Liver (tissue), 9 donors: ENCODE measurements around the gene ANXA3. TPM values are rescaled to one million over a fixed set of nuclear protein-coding genes. Genes with fewer than 3 reads are reported as not detected.

Experiments used
- DNase-seq: peaks from one replicate; pipeline ENCODE4 v3.0.0-alpha.2; 2017; ENCODE audit warnings: low spot score
- H3K27ac ChIP-seq, 2 donors: one replicate each; pipeline ENCODE4 v1.7.0; 2013; ENCODE audit warnings: inconsistent platforms in 2 of 2, low read length in 2 of 2, control low read depth in 1 of 2, low read depth in 1 of 2, mild to moderate bottlenecking in 1 of 2
- H3K27me3 ChIP-seq, 4 donors: one replicate each; pipeline versions ENCODE4 v1.6.1 to v1.7.0; 2013; ENCODE audit warnings: low read length in 3 of 4, inconsistent platforms in 1 of 4, mild to moderate bottlenecking in 1 of 4, moderate library complexity in 1 of 4; ENCODE audit not compliant: control insufficient read depth in 4 of 4, insufficient read depth in 4 of 4
- H3K36me3 ChIP-seq, 4 donors: one replicate each; pipeline versions ENCODE4 v1.6.1 to v1.7.0; 2013; ENCODE audit warnings: low read length in 3 of 4, mild to moderate bottlenecking in 3 of 4, low read depth in 1 of 4, moderate library complexity in 1 of 4; ENCODE audit not compliant: control insufficient read depth in 4 of 4, insufficient read depth in 3 of 4
- H3K4me1 ChIP-seq, 4 donors: one replicate each; pipeline versions ENCODE4 v1.6.1 to v1.7.0; 2013; ENCODE audit warnings: low read length in 3 of 4, mild to moderate bottlenecking in 3 of 4, moderate library complexity in 1 of 4; ENCODE audit not compliant: control insufficient read depth in 4 of 4, insufficient read depth in 4 of 4
- H3K4me3 ChIP-seq, 3 donors: one replicate each; pipeline versions ENCODE4 v1.6.1 to v1.7.0; 2013; ENCODE audit warnings: low read length in 3 of 3, control low read depth in 1 of 3, low read depth in 1 of 3, mild to moderate bottlenecking in 1 of 3
- H3K9ac ChIP-seq, 2 donors: one replicate each; pipeline ENCODE4 v1.7.0; 2013; ENCODE audit warnings: low read length in 2 of 2, mild to moderate bottlenecking in 2 of 2, moderate library complexity in 2 of 2, control low read depth in 1 of 2, low read depth in 1 of 2
- H3K9me3 ChIP-seq, 4 donors: one replicate each; pipeline versions ENCODE4 v1.6.1 to v1.7.0; 2013; ENCODE audit warnings: low read length in 3 of 4; ENCODE audit not compliant: control insufficient read depth in 4 of 4
- EGR1 ChIP-seq, 2 donors: IDR thresholded peaks; 2 replicates each; pipeline ENCODE4 v1.6.1; 2016 to 2018; ENCODE audit warnings: antibody characterized with exemption in 2 of 2, low read depth in 2 of 2
- FOXA1 ChIP-seq: IDR thresholded peaks from 2 replicates; pipeline ENCODE4 v1.6.1; 2016; ENCODE audit warnings: antibody characterized with exemption
- FOXA2 ChIP-seq: IDR thresholded peaks from 2 replicates; pipeline ENCODE4 v1.6.1; 2016; ENCODE audit warnings: antibody characterized with exemption
- GABPA ChIP-seq, 2 donors: IDR thresholded peaks in 1 of 2; conservative IDR thresholded peaks in 1 of 2; 2 replicates each; pipeline ENCODE4 v1.6.1; 2016; ENCODE audit warnings: antibody characterized with exemption in 2 of 2, mild to moderate bottlenecking in 1 of 2, moderate library complexity in 1 of 2
- HNF4A ChIP-seq, 2 donors: conservative IDR thresholded peaks; 2 replicates each; pipeline ENCODE4 v1.6.1; 2016; ENCODE audit warnings: antibody characterized with exemption in 2 of 2, mild to moderate bottlenecking in 2 of 2
- HNF4G ChIP-seq: IDR thresholded peaks from 2 replicates; pipeline ENCODE4 v1.6.1; 2016; ENCODE audit warnings: antibody characterized with exemption
- JUND ChIP-seq, 2 donors: IDR thresholded peaks; 2 replicates each; pipeline ENCODE4 v1.6.1; 2016; ENCODE audit warnings: antibody characterized with exemption in 2 of 2
- NR2F2 ChIP-seq: IDR thresholded peaks from 2 replicates; pipeline ENCODE4 v1.6.1; 2016; ENCODE audit warnings: antibody characterized with exemption
- RAD21 ChIP-seq, 2 donors: IDR thresholded peaks; 2 replicates each; pipeline ENCODE4 v1.6.1; 2016; ENCODE audit warnings: antibody characterized with exemption in 2 of 2, mild to moderate bottlenecking in 2 of 2
- RXRA ChIP-seq, 2 donors: IDR thresholded peaks; 2 replicates each; pipeline ENCODE4 v1.6.1; 2017 to 2018; ENCODE audit warnings: antibody characterized with exemption in 2 of 2, mild to moderate bottlenecking in 1 of 2
- SP1 ChIP-seq: IDR thresholded peaks from 2 replicates; pipeline ENCODE4 v1.6.1; 2018; ENCODE audit warnings: antibody characterized with exemption, mild to moderate bottlenecking
- TAF1 ChIP-seq: conservative IDR thresholded peaks from 2 replicates; pipeline ENCODE4 v1.6.1; 2016; ENCODE audit warnings: antibody characterized with exemption, mild to moderate bottlenecking
- YY1 ChIP-seq: IDR thresholded peaks from 2 replicates; pipeline ENCODE4 v1.6.1; 2016; ENCODE audit warnings: antibody characterized with exemption, mild to moderate bottlenecking
- WGBS: extraction: QIAGEN DNeasy Blood & Tissue Kit; methylation state at CpG from one replicate; pipeline ENCODE4 v1.1.7; 2013; 5-methylcytosine and 5-hydroxymethylcytosine counted together
- polyA plus RNA-seq, 2 donors: library from polyadenylated mRNA; stranded (reverse) in 1 of 2; unstranded in 1 of 2; fragments of 200-250 nt in 1 of 2; fragments of >200 nt in 1 of 2; fragmentation: Nextera tagmentation in 1 of 2; extraction: Ambion mirVana in 1 of 2; gene quantifications; one replicate each; pipeline versions ENCODE4 v1.2.1 to v1.2.3, GENCODE V29; 2013 to 2015
- total RNA-seq, 2 donors: library from RNA; depleted of rRNA; stranded (reverse); fragments of >200 nt; gene quantifications; one replicate each; pipeline ENCODE4 v1.2.3, GENCODE V29; 2014
- TF ChIP-seq, protein P1 (sequence below): IDR thresholded peaks from 2 replicates; pipeline ENCODE4 v1.6.1; 2016; ENCODE audit warnings: antibody characterized with exemption
- TF ChIP-seq, protein P2 (sequence below): IDR thresholded peaks from 2 replicates; pipeline ENCODE4 v1.6.1; 2016; ENCODE audit warnings: antibody characterized with exemption, mild to moderate bottlenecking
- TF ChIP-seq, protein P3 (sequence below): IDR thresholded peaks from 2 replicates; pipeline ENCODE4 v1.6.1; 2016; ENCODE audit warnings: antibody characterized with exemption
- TF ChIP-seq, protein P4 (sequence below): IDR thresholded peaks from 2 replicates; pipeline ENCODE4 v1.6.1; 2016; ENCODE audit warnings: antibody characterized with exemption
- TF ChIP-seq, protein P5 (sequence below): fragments of 150-350 bp; IDR thresholded peaks from 2 replicates; pipeline ENCODE4 v1.5.1; 2017; ENCODE audit warnings: improper control_type of control experiment, low read depth, low read length; ENCODE audit not compliant: missing input control
- donor health status: healthy.
- donor health status: healthy.
- donor health status: healthy.
- donor health status: healthy.
- donor health status: healthy.

The ANXA3 gene
- total and polyA plus RNA-seq, 4 donors, result 1.7 to 16.4 (median 3.4) TPM

DNA sequence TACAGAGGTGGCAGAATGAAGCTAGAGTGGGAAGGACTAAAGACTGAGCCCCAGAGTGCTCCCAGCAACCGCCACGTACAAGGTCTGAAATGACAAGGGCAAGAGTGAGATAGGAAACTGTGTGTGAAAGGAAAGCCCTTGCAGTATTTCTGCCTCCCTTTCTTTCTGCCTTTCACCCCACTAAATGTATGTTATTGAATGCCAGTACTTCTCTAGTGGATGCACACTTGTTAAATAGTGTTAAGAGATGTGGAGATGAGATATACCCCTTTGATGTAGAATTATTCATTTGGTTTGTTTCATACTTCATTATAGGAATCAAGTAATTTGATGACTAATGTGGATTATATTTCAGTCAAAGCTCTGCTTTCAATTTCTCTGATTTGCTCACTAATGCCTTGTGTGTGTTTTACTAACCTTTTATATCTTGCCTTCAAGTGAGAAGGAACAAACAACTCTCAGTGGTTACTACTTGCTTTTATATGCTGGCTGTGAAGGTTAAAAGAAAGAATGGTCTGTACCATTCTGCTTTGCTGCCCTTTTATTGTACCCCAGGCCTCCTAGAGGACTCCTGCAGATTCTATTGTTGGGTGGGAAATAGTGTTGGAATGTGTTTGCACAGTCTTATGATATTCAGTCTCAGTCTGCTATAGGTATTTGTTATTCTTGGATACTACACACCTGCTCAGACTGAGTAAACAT lies 8.0 kb upstream of the ANXA3 start:
- H3K4me1 ChIP-seq, result no peaks in the 10 kb centered on the region
- H3K9me3 ChIP-seq, result no peaks in the 10 kb centered on the region
- no peak for DNase-seq
- H3K36me3 ChIP-seq, result no peaks in the 10 kb centered on the region
- no peaks in the 10 kb centered on the region for H3K27me3 ChIP-seq
- no peak overlapping the region for H3K27ac ChIP-seq
- no peak for TF ChIP-seq HNF4A (conservative IDR thresholded peaks at IDR 0.05)
- no peak for TF ChIP-seq JUND (IDR thresholded peaks at IDR 0.05)
- TF ChIP-seq GABPA (IDR thresholded peaks at IDR 0.05 in 1 of 2, conservative IDR thresholded peaks at IDR 0.05 in 1 of 2), result no peak
- TF ChIP-seq, protein P1, sequence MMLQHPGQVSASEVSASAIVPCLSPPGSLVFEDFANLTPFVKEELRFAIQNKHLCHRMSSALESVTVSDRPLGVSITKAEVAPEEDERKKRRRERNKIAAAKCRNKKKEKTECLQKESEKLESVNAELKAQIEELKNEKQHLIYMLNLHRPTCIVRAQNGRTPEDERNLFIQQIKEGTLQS, result no peak
- TF ChIP-seq, protein P2, sequence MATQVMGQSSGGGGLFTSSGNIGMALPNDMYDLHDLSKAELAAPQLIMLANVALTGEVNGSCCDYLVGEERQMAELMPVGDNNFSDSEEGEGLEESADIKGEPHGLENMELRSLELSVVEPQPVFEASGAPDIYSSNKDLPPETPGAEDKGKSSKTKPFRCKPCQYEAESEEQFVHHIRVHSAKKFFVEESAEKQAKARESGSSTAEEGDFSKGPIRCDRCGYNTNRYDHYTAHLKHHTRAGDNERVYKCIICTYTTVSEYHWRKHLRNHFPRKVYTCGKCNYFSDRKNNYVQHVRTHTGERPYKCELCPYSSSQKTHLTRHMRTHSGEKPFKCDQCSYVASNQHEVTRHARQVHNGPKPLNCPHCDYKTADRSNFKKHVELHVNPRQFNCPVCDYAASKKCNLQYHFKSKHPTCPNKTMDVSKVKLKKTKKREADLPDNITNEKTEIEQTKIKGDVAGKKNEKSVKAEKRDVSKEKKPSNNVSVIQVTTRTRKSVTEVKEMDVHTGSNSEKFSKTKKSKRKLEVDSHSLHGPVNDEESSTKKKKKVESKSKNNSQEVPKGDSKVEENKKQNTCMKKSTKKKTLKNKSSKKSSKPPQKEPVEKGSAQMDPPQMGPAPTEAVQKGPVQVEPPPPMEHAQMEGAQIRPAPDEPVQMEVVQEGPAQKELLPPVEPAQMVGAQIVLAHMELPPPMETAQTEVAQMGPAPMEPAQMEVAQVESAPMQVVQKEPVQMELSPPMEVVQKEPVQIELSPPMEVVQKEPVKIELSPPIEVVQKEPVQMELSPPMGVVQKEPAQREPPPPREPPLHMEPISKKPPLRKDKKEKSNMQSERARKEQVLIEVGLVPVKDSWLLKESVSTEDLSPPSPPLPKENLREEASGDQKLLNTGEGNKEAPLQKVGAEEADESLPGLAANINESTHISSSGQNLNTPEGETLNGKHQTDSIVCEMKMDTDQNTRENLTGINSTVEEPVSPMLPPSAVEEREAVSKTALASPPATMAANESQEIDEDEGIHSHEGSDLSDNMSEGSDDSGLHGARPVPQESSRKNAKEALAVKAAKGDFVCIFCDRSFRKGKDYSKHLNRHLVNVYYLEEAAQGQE, result no peak
- TF ChIP-seq RXRA (IDR thresholded peaks at IDR 0.05), result no peak
- TF ChIP-seq, protein P3, sequence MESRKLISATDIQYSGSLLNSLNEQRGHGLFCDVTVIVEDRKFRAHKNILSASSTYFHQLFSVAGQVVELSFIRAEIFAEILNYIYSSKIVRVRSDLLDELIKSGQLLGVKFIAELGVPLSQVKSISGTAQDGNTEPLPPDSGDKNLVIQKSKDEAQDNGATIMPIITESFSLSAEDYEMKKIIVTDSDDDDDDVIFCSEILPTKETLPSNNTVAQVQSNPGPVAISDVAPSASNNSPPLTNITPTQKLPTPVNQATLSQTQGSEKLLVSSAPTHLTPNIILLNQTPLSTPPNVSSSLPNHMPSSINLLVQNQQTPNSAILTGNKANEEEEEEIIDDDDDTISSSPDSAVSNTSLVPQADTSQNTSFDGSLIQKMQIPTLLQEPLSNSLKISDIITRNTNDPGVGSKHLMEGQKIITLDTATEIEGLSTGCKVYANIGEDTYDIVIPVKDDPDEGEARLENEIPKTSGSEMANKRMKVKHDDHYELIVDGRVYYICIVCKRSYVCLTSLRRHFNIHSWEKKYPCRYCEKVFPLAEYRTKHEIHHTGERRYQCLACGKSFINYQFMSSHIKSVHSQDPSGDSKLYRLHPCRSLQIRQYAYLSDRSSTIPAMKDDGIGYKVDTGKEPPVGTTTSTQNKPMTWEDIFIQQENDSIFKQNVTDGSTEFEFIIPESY, result no peak
- TF ChIP-seq TAF1, result no peak
- no peak for TF ChIP-seq RAD21 (IDR thresholded peaks at IDR 0.05)
- TF ChIP-seq, protein P4, sequence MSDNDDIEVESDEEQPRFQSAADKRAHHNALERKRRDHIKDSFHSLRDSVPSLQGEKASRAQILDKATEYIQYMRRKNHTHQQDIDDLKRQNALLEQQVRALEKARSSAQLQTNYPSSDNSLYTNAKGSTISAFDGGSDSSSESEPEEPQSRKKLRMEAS, result no peak
- TF ChIP-seq, protein P5, sequence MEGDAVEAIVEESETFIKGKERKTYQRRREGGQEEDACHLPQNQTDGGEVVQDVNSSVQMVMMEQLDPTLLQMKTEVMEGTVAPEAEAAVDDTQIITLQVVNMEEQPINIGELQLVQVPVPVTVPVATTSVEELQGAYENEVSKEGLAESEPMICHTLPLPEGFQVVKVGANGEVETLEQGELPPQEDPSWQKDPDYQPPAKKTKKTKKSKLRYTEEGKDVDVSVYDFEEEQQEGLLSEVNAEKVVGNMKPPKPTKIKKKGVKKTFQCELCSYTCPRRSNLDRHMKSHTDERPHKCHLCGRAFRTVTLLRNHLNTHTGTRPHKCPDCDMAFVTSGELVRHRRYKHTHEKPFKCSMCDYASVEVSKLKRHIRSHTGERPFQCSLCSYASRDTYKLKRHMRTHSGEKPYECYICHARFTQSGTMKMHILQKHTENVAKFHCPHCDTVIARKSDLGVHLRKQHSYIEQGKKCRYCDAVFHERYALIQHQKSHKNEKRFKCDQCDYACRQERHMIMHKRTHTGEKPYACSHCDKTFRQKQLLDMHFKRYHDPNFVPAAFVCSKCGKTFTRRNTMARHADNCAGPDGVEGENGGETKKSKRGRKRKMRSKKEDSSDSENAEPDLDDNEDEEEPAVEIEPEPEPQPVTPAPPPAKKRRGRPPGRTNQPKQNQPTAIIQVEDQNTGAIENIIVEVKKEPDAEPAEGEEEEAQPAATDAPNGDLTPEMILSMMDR, result no peak
- TF ChIP-seq FOXA1, result no peak
- TF ChIP-seq FOXA2, result no peak
- no peak for TF ChIP-seq HNF4G
- TF ChIP-seq NR2F2, result no peak
- no peak for TF ChIP-seq YY1
- no peak for TF ChIP-seq EGR1 (IDR thresholded peaks at IDR 0.05; ENCODE audit: low read depth in 2 of 2)
- TF ChIP-seq SP1, result no peak
- WGBS, result 89% methylated on average over 2 of the region's 2 CpGs
- no peak overlapping the region for H3K4me3 ChIP-seq
- no peak overlapping the region for H3K9ac ChIP-seq
